Astrocyte of the cerebellum (primary cell): ENCODE data around the gene RNASE11.
"Not testable (repeated sequence)": the region's sequence is repeated elsewhere in the genome, so short reads cannot be mapped to it uniquely, and the experiment has no call there.

Experiments
- DNase-seq: peaks from one replicate; pipeline ENCODE4 v3.0.0-alpha.2; 2011; ENCODE audit warnings: low read depth
- H3K4me3 ChIP-seq: 2 replicates; pipeline ENCODE4 v1.5.1; 2011; ENCODE audit warnings: mild to moderate bottlenecking, low read depth, low read length, moderate library complexity
- in situ Hi-C: cut with HindIII; loops from 2 replicates; pipeline ENCODE4 v1.10.0; 2017; ENCODE audit warnings: low sequenced_read_pairs
- TF ChIP-seq, protein P1 (sequence below): IDR thresholded peaks from 2 replicates; pipeline ENCODE4 v1.5.1; 2012; ENCODE audit warnings: low read length, low read depth, moderate library complexity, mild to moderate bottlenecking; ENCODE audit errors: missing control alignments

RNASE11 gene

DNA sequence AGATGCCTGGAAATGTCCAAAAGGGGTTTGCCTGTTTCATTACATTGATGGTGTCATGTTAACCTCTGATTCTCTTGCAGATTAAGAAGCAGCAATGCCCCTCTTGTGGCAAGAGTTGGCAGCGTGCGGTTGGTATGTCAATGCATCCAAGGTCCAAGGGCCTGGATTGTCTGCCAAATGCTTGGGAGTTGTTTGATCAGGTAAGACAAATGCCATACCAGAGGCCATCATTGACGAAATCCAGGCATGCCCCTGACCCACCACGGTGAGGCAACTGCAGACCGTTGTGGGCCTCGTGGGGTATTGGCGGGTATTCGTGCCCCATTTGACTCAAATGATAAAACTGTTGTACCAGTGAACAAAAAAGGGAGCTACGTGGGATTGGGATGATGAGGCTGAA is 14.8 kb upstream of the RNASE11 start:
- no peak for DNase-seq
- H3K4me3 ChIP-seq, result no peak overlapping the region
- in situ Hi-C loops, result no loop called here
- TF ChIP-seq, protein P1, sequence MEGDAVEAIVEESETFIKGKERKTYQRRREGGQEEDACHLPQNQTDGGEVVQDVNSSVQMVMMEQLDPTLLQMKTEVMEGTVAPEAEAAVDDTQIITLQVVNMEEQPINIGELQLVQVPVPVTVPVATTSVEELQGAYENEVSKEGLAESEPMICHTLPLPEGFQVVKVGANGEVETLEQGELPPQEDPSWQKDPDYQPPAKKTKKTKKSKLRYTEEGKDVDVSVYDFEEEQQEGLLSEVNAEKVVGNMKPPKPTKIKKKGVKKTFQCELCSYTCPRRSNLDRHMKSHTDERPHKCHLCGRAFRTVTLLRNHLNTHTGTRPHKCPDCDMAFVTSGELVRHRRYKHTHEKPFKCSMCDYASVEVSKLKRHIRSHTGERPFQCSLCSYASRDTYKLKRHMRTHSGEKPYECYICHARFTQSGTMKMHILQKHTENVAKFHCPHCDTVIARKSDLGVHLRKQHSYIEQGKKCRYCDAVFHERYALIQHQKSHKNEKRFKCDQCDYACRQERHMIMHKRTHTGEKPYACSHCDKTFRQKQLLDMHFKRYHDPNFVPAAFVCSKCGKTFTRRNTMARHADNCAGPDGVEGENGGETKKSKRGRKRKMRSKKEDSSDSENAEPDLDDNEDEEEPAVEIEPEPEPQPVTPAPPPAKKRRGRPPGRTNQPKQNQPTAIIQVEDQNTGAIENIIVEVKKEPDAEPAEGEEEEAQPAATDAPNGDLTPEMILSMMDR, result no peak

DNA sequence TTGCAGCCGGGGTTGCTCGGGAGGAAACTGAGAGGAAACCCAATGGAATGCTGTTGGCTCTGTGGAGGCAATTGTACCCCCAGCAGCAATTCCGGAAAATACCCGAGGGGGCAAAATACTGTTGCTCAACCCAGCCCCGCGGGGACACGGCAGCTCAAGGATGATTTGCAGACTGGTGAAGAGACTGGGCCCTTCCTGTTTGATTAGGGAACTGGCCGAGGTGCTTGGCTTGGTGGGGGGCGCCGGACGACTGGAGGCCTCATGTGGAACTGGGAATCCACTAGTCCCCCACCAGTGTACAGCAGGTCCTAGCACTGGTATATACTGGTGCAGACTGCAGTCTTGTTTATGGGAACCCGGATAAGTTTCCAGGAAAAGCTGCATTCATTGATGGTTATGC is 13.7 kb upstream of the RNASE11 start:
- TF ChIP-seq, protein P1, result no peak
- H3K4me3 ChIP-seq, result no peak overlapping the region
- in situ Hi-C loops, result no loop called here
- DNase-seq, result no peak

DNA sequence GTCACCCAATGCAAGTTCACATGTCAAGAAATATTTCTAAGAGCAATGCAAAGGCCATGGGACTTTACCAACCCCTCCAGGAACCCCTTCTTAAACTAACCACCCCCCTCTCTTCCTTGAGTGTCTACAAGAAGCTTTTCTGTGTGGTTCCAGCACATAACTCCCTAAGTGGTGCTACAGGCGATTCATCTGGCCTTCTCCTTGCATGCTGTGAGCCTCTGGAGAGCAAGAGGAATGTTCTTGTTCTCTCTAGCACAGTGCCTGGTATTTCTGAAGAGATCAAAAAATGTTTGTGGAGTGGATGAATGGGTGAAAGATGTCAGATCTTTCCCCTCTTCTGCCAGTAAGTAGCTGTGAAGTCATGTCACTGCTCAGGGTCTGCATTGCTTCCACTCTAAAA is 9.3 kb upstream of the RNASE11 start:
- TF ChIP-seq, protein P1, result no peak
- DNase-seq, result no peak
- in situ Hi-C loops, result no loop called here
- no peak overlapping the region for H3K4me3 ChIP-seq

DNA sequence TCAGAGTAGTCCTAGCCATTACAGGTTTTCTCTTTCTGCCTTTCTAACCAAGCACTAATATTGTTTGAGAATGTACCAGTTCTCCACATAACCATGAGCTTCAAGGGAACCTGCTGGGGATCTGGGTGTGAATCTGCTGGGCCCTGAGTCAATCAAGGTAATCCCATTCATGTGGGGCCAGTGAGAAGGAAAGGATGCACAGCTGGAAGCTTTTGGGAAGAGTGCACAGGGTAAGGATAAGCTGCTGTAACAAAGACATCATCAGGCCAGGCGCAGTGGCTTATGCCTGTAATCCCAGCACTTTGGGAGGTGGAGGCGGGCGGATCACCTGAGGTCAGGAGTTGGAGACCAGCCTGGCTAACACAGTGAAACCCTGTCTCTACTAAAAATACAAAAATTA is 7.9 kb upstream of the RNASE11 start:
- DNase-seq, H3K4me3 ChIP-seq, in situ Hi-C loops: not testable (repeated sequence)

DNA sequence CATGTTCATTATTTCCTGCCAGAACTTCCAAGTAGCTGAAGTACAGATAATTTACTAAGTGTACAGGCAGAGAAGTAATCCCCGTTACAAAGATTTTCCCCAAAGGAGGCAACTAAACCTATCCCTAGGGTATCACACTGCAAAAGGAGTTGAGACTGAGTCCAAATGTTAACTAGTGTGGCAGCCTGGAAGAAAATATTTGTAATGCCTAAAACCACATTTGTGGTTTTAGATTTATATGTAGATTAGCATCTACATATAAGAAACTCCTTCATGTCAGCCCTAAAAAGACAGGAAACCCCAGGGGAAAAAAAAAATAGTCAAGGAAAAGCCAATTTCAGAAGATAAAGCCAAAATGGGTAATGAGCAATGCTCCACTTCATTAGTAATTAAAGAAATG is 4.8 kb upstream of the RNASE11 start:
- in situ Hi-C loops, result no loop called here
- DNase-seq, result no peak

DNA sequence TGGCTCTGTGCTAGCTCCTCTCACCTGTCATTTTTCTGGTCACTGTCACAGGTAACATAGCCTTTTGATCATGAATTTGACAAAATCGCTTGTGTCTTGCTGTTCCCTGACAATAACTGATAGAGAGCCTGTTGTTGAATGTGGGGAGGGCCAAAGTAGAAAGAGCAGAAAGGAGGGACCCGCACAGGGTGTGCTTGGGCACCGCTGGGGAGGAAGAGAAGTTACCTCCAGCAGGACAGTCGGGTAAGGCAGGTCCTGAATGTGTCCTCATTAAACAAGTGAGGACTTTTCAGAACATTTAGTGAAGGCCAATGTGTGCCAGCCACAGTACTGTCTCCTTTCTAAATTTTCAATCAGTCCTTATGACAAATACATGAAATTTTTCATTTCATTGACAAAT is 3.4 kb upstream of the RNASE11 start, which contains the start of gene RNASE12:
RNASE12 (minus strand) TSS at position 142 of the 400 bp plus-strand sequence. CDS start 653 bp downstream, outside the sequence.
- in situ Hi-C loops, result no loop called here
- no peak within 1 kb of the TSS for H3K4me3 ChIP-seq
- no peak for DNase-seq
- TF ChIP-seq, protein P1, result no peak

More for the DNA sequence above, 4.8 kb upstream of the RNASE11 start:
- TF ChIP-seq, protein P1, result no peak
- no peak overlapping the region for H3K4me3 ChIP-seq

DNA sequence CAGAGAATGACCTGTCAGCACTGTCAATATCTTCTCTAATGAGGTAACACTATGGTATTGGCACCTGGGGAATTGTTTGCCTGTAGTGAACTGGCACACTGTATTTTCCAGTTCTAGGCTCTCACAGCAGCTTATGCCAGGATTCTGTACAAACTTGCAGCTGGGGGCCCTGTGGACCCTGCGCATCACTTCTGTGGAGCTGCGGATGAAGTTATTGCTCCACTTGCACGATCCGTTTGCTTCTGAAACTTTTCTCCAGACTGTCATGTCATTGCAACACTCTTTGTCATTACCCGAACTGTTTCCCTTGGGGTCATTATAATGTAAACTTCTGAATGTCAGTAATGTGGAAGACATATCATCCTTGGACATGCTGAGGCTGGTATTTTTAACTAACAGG is 3.9 kb downstream of the RNASE11 start:
- TF ChIP-seq, protein P1, result no peak
- DNase-seq, result no peak
- in situ Hi-C loops, result no loop called here
- no peak overlapping the region for H3K4me3 ChIP-seq
